Measurements from ENCODE around the gene ADPRHL1. TPM values are rescaled to one million over a fixed set of nuclear protein-coding genes. Genes with fewer than 3 reads are reported as not detected.

ADPRHL1 gene
- total RNA-seq, 2 experiments from 2014 or later, result 0.42 to 0.47 TPM

GRCh38 chr13:113421673-113422270, 31.5 kb downstream of the ADPRHL1 start:
- Mint-ChIP-seq H3K4me1 (ENCODE audit: low read depth) (no peaks in the 10 kb centered on the region), H3K4me3 (no peak overlapping the region), H3K27ac (no peak overlapping the region), H3K36me3 (ENCODE audit: low read depth) (no peaks in the 10 kb centered on the region), H3K27me3 (no peaks in the 10 kb centered on the region), H3K9me3 (no peaks in the 10 kb centered on the region)
- Histone ChIP-seq H3K27me3 (ENCODE audit: control insufficient read depth in 1 of 2, insufficient read depth in 2 of 2, low read length in 2 of 2) (peaks cover 0 to 3% of the 10 kb centered on the region in 2 experiments), H3K9me3 (ENCODE audit: control insufficient read depth in 1 of 2, insufficient read depth in 1 of 2, low read length in 2 of 2) (peaks cover 0 to 5% of the 10 kb centered on the region in 2 experiments), H3K36me3 (ENCODE audit: insufficient read depth, low read length) (no peaks in the 10 kb centered on the region), H3K4me1 (ENCODE audit: insufficient read depth, low read length) (no peaks in the 10 kb centered on the region), H3K27ac (ENCODE audit: low read depth in 1 of 2, low read length in 2 of 2) (no peak overlapping the region), H3K4me3 (ENCODE audit: low read length) (no peak overlapping the region)
- intact Hi-C loops (cut with DNase I, micrococcal nuclease), result no loop called here
- TF ChIP-seq, protein P1, sequence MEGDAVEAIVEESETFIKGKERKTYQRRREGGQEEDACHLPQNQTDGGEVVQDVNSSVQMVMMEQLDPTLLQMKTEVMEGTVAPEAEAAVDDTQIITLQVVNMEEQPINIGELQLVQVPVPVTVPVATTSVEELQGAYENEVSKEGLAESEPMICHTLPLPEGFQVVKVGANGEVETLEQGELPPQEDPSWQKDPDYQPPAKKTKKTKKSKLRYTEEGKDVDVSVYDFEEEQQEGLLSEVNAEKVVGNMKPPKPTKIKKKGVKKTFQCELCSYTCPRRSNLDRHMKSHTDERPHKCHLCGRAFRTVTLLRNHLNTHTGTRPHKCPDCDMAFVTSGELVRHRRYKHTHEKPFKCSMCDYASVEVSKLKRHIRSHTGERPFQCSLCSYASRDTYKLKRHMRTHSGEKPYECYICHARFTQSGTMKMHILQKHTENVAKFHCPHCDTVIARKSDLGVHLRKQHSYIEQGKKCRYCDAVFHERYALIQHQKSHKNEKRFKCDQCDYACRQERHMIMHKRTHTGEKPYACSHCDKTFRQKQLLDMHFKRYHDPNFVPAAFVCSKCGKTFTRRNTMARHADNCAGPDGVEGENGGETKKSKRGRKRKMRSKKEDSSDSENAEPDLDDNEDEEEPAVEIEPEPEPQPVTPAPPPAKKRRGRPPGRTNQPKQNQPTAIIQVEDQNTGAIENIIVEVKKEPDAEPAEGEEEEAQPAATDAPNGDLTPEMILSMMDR (IDR thresholded peaks at IDR 0.05), result no peak
- no peak for ATAC-seq (ENCODE audit: poor library complexity)
- POLR2A ChIA-PET, result no interaction called here
- CTCF ChIA-PET, result no interaction called here
- DNase-seq, result no peak

DNA sequence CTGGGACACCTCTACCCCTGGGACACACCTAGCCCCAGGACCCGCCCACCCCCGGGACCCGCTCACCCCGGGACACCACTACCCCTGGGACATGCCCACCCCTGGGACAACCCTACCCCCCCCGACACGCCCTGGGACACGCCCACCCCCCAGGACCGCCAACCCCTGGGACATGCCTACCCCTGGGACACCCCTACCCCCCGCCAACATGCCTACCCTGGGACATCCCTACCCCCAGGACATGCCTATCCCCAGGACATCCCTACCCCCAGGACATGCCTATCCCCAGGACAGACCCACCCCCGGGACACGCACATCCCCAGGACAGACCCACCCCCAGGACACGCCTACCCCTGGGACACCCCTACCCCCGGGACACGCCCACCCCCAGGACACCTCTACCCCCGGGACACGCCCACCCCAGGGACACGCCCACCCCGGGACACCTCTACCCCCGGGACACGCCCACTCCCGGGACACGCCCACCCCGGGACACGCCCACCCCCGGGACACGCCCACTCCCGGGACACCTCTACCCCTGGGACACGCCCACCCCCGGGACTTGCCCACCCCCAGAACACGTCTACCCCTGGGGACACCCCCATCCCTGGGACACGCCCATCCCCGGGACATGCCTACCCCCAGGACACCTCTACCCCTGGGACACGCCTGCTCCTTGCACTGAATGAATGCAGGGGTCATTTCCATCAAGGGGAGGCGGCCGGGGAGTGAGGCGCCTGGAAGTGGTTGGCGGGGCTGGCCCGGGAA, 32.3 kb downstream of the ADPRHL1 start:
- H3K27me3 Mint-ChIP-seq, result no peaks in the 10 kb centered on the region
- intact Hi-C loops (cut with DNase I, micrococcal nuclease), result no loop called here
- CTCF ChIA-PET, result no interaction called here

GRCh38 chr13:113420232-113420631, 33.1 kb downstream of the ADPRHL1 start:
- DNase-seq (no peak), ATAC-seq (ENCODE audit: poor library complexity) (no peak)
- intact Hi-C loops (cut with DNase I, micrococcal nuclease), result no loop called here
- Mint-ChIP-seq H3K36me3 (ENCODE audit: low read depth) (no peaks in the 10 kb centered on the region), H3K27me3 (no peaks in the 10 kb centered on the region), H3K4me3 (no peak overlapping the region), H3K9me3 (no peaks in the 10 kb centered on the region), H3K27ac (no peak overlapping the region), H3K4me1 (ENCODE audit: low read depth) (no peaks in the 10 kb centered on the region)
- H3K27ac ChIP-seq (ENCODE audit: low read depth in 1 of 2, low read length in 2 of 2), result no peak overlapping the region
- no peak overlapping the region for H3K4me3 ChIP-seq (ENCODE audit: low read length)
- peaks cover 0 to 3% of the 10 kb centered on the region in 2 experiments for H3K27me3 ChIP-seq (ENCODE audit: control insufficient read depth in 1 of 2, insufficient read depth in 2 of 2, low read length in 2 of 2)
- CTCF ChIA-PET, result no interaction called here
- TF ChIP-seq, protein P1 (IDR thresholded peaks at IDR 0.05), result no peak
- H3K4me1 ChIP-seq (ENCODE audit: insufficient read depth, low read length), result no peaks in the 10 kb centered on the region
- POLR2A ChIA-PET, result no interaction called here
- H3K36me3 ChIP-seq (ENCODE audit: insufficient read depth, low read length), result no peaks in the 10 kb centered on the region
- peaks cover 0 to 5% of the 10 kb centered on the region in 2 experiments for H3K9me3 ChIP-seq (ENCODE audit: control insufficient read depth in 1 of 2, insufficient read depth in 1 of 2, low read length in 2 of 2)

More for the DNA sequence above, 32.3 kb downstream of the ADPRHL1 start:
- Histone ChIP-seq H3K4me1 (ENCODE audit: insufficient read depth, low read length) (no peaks in the 10 kb centered on the region), H3K27me3 (ENCODE audit: control insufficient read depth in 1 of 2, insufficient read depth in 2 of 2, low read length in 2 of 2) (peaks cover 0 to 3% of the 10 kb centered on the region in 2 experiments), H3K4me3 (ENCODE audit: low read length) (no peak overlapping the region), H3K36me3 (ENCODE audit: insufficient read depth, low read length) (no peaks in the 10 kb centered on the region), H3K27ac (ENCODE audit: low read depth in 1 of 2, low read length in 2 of 2) (no peak overlapping the region), H3K9me3 (ENCODE audit: control insufficient read depth in 1 of 2, insufficient read depth in 1 of 2, low read length in 2 of 2) (peaks cover 0 to 5% of the 10 kb centered on the region in 2 experiments)
- H3K36me3 Mint-ChIP-seq (ENCODE audit: low read depth), result no peaks in the 10 kb centered on the region
- H3K27ac Mint-ChIP-seq, result no peak overlapping the region
- DNase-seq (no peak), ATAC-seq (ENCODE audit: poor library complexity) (no peak)
- POLR2A ChIA-PET, result no interaction called here
- TF ChIP-seq, protein P1 (IDR thresholded peaks at IDR 0.05), result no peak
- no peaks in the 10 kb centered on the region for H3K9me3 Mint-ChIP-seq
- H3K4me1 Mint-ChIP-seq (ENCODE audit: low read depth), result no peaks in the 10 kb centered on the region
- H3K4me3 Mint-ChIP-seq, result no peak overlapping the region

All from CD4-positive, alpha-beta T cell (primary cell).